ENCODE data around the gene KCNA1. TPM values are rescaled to one million over a fixed set of nuclear protein-coding genes. Genes with fewer than 3 reads are reported as not detected.

The KCNA1 gene
- total RNA-seq, 1 donor from 2014 or later, result 1.4 TPM

- Mint-ChIP-seq H3K4me1 (no peaks in the 10 kb centered on the region), H3K4me3 (no peak overlapping the region), H3K27me3 (ENCODE audit: insufficient read depth, low read depth) (peaks cover 3% of the 10 kb centered on the region), H3K36me3 (no peaks in the 10 kb centered on the region), H3K27ac (no peak overlapping the region), H3K9me3 (no peaks in the 10 kb centered on the region)
- H2AFZ ChIP-seq (replicated peaks), result no peak overlapping the region
- H3F3A ChIP-seq (ENCODE audit: low read depth), result no peaks in the 10 kb centered on the region
- H4K20me1 ChIP-seq (ENCODE audit: low read depth), result no peaks in the 10 kb centered on the region
- H3K27me3 ChIP-seq, result peaks cover 78% of the 10 kb centered on the region
- no peaks in the 10 kb centered on the region for H3K9me3 ChIP-seq (ENCODE audit: low read depth)
- no peak overlapping the region for H3K4me2 ChIP-seq
- no peak overlapping the region for H3K9ac ChIP-seq
- no peaks in the 10 kb centered on the region for H3K4me1 ChIP-seq
- H3K36me3 ChIP-seq, result no peaks in the 10 kb centered on the region
- H3K4me3 ChIP-seq, result no peak overlapping the region
- H3K27ac ChIP-seq, result no peak overlapping the region
- TF ChIP-seq CTCF (IDR thresholded peaks at IDR 0.05) (no peak), EZH2phosphoT487 (IDR thresholded peaks at IDR 0.05) (no peak)
- DNase-seq (ENCODE audit: low spot score), result no peak
- H3K79me2 ChIP-seq (ENCODE audit: low read depth), result no peaks in the 10 kb centered on the region
Observed at GRCh38 chr12:4891866-4892265, 17.8 kb upstream of the KCNA1 start.

GRCh38 chr12:4892418-4892817 lies 17.3 kb upstream of the KCNA1 start:
- Histone ChIP-seq H4K20me1 (ENCODE audit: low read depth) (no peaks in the 10 kb centered on the region), H3K9me3 (ENCODE audit: low read depth) (no peaks in the 10 kb centered on the region), H3K27ac (no peak overlapping the region), H3K4me2 (no peak overlapping the region), H3K4me1 (no peaks in the 10 kb centered on the region), H3K27me3 (peaks cover 80% of the 10 kb centered on the region), H3K9ac (no peak overlapping the region), H3K36me3 (no peaks in the 10 kb centered on the region), H3F3A (ENCODE audit: low read depth) (no peaks in the 10 kb centered on the region), H3K79me2 (ENCODE audit: low read depth) (no peaks in the 10 kb centered on the region), H2AFZ (replicated peaks) (no peak overlapping the region), H3K4me3 (no peak overlapping the region)
- no peak overlapping the region for H3K4me3 Mint-ChIP-seq
- peaks cover 3% of the 10 kb centered on the region for H3K27me3 Mint-ChIP-seq (ENCODE audit: insufficient read depth, low read depth)
- TF ChIP-seq CTCF (IDR thresholded peaks at IDR 0.05), result no peak
- TF ChIP-seq EZH2 (IDR thresholded peaks at IDR 0.05), result no peak
- TF ChIP-seq EZH2phosphoT487 (IDR thresholded peaks at IDR 0.05), result no peak
- H3K36me3 Mint-ChIP-seq, result no peaks in the 10 kb centered on the region
- H3K4me1 Mint-ChIP-seq, result no peaks in the 10 kb centered on the region
- H3K27ac Mint-ChIP-seq, result no peak overlapping the region
- H3K9me3 Mint-ChIP-seq, result no peaks in the 10 kb centered on the region
- no peak for DNase-seq (ENCODE audit: low spot score)

- H4K20me1 ChIP-seq (ENCODE audit: low read depth), result no peaks in the 10 kb centered on the region
- H3K4me2 ChIP-seq, result no peak overlapping the region
- H3K4me3 Mint-ChIP-seq, result no peak overlapping the region
- H3K36me3 Mint-ChIP-seq, result no peaks in the 10 kb centered on the region
- H3K79me2 ChIP-seq (ENCODE audit: low read depth), result no peaks in the 10 kb centered on the region
- no peaks in the 10 kb centered on the region for H3K4me1 ChIP-seq
- no peaks in the 10 kb centered on the region for H3K9me3 Mint-ChIP-seq
- no peak overlapping the region for H3K4me3 ChIP-seq
- no peak overlapping the region for H3K27ac Mint-ChIP-seq
- H3K27me3 ChIP-seq, result peaks cover 64% of the 10 kb centered on the region
- no peak overlapping the region for H2AFZ ChIP-seq (replicated peaks)
- H3K27me3 Mint-ChIP-seq (ENCODE audit: insufficient read depth, low read depth), result peaks cover 3% of the 10 kb centered on the region
- DNase-seq (ENCODE audit: low spot score), result no peak
- no peaks in the 10 kb centered on the region for H3F3A ChIP-seq (ENCODE audit: low read depth)
- TF ChIP-seq CTCF (IDR thresholded peaks at IDR 0.05) (no peak), EZH2 (IDR thresholded peaks at IDR 0.05) (no peak), EZH2phosphoT487 (IDR thresholded peaks at IDR 0.05) (no peak)
- H3K27ac ChIP-seq, result no peak overlapping the region
- no peaks in the 10 kb centered on the region for H3K9me3 ChIP-seq (ENCODE audit: low read depth)
- no peaks in the 10 kb centered on the region for H3K4me1 Mint-ChIP-seq
- no peaks in the 10 kb centered on the region for H3K36me3 ChIP-seq
- H3K9ac ChIP-seq, result no peak overlapping the region
Observed at GRCh38 chr12:4894019-4894418, 15.7 kb upstream of the KCNA1 start.
